22Rv1 (cell line): ENCODE data around the gene HGFAC.

Experiments
- CTCF ChIP-seq: fragments of 450-650 bp; IDR thresholded peaks from 2 replicates; pipeline ENCODE4 v1.5.1; 2017; ENCODE audit warnings: mild to moderate bottlenecking
- ZFX ChIP-seq: fragments of 450-650 bp; IDR thresholded peaks from 2 replicates; pipeline ENCODE4 v1.6.1; 2017; ENCODE audit warnings: antibody characterized with exemption, borderline replicate concordance

GRCh38 chr4:3497523-3498389, 56.0 kb downstream of the HGFAC start:
- no peak for TF ChIP-seq CTCF
- no peak for TF ChIP-seq ZFX
